GM21447 (cell line): Measurements from ENCODE around the gene CD70.
A peak's percentile ranks its signal among the peaks of the same experiment; 100 is the strongest.
"Not testable (repeated sequence)": the region's sequence is repeated elsewhere in the genome, so short reads cannot be mapped to it uniquely, and the experiment has no call there.

ENCODE experiments used
- ATAC-seq: cut with Tn5 transposase; IDR thresholded peaks from one replicate; pipeline ENCODE4 v1.9.1; 2021; ENCODE audit not compliant: unreplicated experiment

The CD70 gene

DNA sequence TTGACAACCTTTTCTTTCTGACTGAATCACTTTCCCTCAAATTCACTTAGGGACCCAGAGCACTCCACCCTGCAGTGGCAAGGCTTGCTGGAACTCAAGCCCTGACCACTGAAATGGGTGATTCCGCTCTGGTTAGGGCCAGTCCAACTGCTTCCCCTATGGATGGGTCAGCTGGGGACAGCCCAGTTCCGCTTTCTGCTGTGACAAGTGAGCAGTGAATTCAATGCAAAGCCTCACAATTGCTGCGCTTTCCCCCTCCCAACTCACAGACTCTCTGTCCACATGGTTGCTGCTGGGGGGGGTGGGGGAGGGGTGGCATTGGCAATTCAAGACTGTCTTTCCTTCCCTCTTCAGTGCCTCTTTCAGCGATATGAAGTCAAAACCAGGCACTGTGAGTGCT is 18.7 kb downstream of the CD70 start:
- no peak for ATAC-seq

DNA sequence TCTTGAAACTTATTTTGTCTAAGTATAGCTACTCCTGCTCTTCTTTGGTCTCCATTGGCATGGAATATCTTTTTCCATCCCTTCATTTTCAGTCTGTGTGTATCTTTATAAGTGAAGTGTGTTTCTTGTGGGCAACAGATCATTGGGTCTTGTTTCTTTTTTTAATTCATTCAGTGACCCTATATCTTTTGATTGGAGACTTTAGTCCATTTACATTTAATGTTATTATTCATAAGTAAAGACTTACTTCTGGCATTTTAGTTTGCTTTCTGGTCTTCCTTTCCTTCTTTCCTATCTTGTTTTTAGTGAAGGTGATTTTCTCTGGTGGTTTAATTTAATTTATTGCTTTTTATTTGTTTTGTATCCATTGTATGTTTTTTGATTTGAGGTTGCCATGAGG is 19.8 kb downstream of the CD70 start:
- no peak for ATAC-seq

DNA sequence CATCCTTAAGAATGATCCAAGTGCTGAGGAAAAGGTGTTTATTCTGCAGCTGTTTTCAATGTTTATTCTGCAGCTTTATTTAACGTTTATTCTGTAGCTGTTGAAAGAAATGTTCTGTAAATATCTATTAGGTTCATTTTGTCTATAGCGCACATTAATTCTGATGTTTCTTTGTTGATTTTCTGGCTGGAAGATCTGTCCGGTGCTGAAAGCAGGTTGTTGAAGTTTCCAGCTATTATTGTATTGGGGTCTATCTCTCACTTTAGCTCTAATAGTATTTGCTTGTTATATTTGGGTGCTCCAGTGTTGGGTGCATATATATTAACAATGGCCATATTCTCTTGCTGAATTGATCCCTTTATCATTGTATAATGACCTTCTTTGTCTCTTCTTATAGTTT is 20.2 kb downstream of the CD70 start:
- ATAC-seq, result no peak

DNA sequence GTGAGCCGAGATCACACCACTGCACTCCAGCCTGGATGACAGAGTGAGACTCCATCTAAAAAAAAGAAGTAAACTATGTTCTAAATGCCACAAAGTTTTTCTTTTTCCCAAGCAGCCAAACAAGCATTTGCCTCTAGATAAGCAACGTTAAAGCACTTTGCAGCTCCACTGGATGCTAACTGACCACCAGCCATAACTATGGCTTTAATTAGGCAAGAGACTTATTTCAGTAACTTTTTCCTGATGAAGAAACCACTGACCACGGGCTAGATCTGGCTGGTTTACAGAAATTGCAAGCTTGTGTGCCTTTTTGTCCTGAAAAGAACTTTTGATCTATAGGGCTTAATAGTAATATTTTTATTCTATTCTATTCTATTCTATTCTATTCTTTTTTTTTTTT is 22.1 kb downstream of the CD70 start:
- ATAC-seq, result no peak

DNA sequence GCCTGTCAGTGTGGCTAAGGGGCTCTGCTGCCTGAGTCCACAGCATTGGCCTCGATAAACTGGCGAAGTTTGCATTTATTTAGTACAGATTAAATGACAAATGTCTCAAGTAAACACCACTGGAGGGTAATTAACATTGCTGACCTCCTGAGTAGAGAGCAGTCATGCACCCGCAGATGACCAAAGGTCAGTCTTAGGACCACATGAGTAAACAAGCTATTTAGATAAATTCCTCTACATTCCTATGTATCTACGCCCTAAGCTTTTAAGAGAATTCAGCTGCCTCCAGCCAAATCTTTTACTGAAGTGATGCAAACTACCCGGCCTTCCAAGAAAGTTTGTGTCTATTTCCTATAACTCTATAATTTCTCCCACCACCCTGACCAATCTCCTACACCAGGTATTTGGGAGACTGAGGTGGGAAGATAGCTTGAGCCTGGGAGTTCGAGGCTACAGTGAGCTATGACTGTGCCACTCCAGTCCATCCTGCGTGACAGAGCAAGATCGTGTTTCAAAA is 22.9 kb downstream of the CD70 start:
- ATAC-seq, result no peak

DNA sequence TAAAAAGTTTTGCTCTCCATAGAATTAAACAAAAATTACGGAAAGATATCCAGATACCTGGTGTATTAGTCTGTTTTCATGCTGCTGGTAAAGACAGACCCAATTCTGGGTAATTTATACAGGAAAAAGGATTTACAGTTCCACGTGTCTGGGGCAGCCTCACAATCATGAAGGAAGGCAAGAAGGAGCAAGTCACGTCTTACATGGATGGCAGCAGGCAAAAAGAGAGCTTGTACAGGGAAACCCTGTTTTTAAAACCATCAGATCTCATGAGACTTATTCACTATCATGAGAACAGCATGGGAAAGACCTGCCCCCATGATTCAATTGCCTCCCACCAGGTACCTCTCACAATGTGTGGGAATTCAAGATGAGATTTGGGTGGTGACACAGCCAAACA is 24.2 kb downstream of the CD70 start:
- not testable (repeated sequence) for ATAC-seq

DNA sequence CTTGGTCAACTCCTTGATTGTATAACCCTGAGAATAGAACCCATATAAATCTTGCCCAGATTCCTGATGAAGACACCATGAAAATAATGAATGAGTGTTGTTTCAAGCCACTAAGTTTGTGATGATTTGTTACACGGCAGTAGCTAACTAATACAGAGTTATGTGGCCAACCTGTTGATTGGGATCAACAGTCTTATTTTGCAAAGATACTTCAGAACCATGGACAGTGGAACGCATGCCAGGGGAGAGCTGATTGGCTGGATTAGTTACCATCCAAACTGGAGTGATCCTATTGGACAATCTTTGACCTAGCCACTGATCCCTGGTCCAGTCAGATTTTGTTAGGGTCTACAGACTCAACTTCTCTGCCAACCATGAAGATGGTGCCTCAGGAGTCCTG is 26.6 kb downstream of the CD70 start:
- no peak for ATAC-seq

DNA sequence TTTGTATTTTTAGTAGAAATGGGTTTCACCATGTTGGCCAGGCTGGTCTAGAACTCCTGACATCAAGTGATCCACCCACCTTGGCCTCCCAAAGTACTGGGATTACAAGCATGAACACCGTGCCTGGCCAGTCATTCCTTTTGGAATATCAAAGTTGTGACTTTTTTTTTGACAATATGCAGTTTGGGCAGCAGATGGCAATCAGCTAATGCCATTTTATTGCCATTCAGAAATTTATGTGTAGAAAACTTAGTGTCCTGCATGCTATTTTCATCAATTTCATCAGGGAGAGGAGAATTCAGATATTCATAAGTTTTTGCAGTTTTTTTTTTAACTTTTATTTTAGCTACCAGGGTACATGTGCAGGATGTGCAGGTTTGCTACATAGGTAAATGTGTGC is 28.5 kb downstream of the CD70 start:
- ATAC-seq, result not testable (repeated sequence)

DNA sequence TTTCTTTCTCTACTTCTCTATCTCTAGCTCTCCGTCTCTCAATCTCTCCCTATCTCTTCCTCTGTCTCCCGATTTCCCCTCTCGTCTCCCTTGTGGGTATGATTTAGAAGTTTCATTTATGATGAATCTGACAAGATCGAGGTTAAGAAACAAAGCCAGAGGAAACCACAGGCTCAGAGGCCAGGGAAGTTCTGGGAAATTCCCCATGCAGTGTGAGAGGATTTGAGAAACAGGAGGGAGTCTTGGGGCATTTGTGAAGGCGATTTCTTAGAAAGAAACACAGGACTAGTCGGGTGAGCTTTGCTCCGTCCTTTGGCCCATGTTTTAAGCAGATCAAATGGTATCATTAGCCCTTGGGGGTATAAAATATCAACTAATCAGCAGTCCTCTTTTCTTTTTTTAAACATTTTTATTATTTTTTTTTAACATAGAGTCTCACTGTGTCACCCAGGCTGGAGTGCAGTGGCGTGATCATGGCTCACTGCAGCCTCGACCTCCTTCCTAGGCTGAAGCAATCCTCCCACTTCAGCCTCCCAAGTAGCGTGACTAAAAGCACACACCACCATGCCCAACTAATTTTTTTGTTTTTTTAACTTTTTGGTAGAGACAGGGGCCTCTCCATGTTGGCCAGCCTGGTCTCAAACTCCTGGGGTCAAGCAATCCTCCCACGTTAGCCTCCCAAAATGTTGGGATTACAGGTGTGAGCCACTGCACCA is 34.3 kb downstream of the CD70 start:
- no peak for ATAC-seq

DNA sequence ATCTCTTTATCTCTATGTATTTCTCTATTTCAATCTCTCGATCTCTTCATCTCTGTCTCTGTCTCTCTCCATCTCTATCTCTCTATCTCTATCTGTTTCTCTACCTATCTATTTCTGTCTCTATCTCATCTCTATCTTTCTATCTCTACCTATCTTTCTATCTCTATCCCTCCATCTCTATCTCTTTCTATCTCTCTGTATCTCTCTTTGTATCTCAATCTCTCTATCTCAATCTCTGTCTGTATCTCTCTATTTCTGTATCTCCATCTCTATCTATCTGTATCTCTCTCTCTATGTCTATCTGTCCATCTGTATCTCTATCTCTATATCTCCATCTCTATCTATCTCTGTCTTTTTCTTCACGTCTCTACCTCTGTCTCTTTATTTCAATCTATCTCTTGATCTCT is 34.9 kb downstream of the CD70 start:
- no peak for ATAC-seq

DNA sequence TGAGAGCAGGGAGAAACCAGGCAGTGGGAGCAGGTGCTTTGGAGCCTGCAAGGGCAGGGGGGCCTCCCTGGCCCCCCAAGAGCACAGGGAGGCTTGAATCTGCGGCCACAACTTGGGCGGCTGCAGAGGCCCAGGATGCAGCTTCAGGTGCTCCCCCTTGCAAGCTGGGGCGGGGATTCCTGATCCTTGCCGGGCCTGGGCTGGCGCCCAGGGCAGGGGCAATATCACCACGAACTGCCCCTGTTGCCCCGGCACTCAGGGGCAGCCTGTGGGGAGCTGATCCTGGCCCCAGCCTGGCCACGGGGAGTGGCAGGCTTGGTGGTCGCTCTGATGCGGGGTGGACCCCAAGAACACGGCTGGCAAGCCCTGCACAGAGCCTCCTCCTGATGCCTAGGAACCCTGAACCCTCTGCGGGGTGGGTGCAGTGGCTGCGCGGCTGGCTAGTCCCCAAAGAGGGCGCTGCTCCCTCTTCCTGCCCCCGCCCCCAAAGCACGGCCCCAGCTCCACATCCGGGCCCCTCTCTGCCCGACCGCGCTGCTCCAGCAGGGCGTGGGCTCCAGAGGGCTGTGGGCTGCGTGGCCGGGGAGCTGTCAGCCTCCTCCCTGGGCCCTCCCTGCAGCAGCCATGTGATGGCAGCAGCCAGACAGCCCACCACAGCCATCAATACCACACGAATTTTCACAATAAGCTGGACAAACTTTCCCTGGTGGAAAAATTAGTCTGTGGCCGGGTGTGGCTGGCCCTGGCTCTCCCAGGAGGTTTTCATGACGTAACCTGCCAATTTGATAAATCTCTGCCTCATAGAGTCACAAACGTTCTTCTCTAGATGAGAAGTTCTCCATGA is 39.1 kb downstream of the CD70 start:
- peak; percentile 55 for ATAC-seq

DNA sequence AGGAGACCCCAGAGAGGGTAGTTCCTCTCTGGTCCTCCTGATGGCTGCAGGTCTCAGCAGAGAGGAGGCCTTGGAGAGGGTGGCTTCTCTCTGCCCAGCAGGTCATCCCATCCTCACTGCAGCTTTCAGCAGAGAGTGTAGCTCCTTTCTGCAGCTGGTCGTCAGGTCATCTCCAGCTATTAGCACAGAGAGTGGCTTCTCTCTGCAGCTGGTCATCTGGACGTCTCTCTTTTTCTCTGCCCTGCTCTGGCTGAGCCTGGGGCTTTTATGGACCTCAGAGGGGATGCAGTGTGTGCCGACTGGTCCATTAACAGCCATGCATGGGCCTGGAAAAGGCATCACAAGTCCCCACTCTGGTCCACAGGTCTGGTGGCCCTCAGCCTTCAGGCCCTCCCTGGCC is 39.9 kb downstream of the CD70 start:
- no peak for ATAC-seq

DNA sequence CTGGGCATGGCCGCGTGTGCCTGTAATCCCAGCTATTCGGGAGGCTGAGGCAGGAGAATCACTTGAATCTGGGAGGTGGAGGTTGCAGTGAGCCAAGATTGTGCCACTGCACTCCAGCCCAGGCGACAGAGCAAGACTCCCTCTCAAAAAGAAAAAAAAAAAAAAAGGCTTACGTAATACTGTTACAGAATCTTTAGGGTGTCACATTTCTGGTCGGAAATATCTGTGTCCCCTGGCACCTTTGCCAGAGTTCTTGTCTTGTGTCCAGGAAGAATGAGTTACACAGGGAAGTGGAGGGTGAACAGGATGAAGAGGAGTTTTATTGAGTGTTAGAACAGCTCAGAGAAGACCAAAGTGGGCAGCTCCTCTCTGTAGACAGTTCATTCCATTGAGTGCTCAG is 40.3 kb downstream of the CD70 start:
- not testable (repeated sequence) for ATAC-seq

DNA sequence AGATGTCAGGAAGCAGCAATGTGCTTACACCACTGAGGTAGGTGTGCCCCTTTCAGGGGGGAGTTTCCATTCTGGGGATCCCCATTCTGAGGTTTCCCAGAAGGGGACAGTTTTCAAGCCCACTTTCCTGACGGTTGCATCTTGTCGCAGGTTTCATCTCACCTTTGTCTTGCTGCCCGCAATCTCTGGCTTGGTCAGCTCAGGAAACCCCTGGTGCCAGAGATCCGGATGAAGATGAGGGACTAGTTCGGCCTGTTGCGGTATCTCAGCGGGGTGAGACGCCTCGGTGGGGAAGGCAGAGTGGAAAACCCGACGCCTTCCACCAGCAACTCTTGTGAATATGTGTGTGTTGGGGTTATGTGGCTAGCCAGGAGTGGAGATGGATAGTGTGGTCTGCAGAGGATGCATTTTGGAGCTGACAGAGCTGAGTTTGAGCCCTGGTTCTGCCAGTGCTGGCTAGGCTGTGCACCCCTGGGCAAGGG is 47.0 kb downstream of the CD70 start:
- ATAC-seq, result no peak

DNA sequence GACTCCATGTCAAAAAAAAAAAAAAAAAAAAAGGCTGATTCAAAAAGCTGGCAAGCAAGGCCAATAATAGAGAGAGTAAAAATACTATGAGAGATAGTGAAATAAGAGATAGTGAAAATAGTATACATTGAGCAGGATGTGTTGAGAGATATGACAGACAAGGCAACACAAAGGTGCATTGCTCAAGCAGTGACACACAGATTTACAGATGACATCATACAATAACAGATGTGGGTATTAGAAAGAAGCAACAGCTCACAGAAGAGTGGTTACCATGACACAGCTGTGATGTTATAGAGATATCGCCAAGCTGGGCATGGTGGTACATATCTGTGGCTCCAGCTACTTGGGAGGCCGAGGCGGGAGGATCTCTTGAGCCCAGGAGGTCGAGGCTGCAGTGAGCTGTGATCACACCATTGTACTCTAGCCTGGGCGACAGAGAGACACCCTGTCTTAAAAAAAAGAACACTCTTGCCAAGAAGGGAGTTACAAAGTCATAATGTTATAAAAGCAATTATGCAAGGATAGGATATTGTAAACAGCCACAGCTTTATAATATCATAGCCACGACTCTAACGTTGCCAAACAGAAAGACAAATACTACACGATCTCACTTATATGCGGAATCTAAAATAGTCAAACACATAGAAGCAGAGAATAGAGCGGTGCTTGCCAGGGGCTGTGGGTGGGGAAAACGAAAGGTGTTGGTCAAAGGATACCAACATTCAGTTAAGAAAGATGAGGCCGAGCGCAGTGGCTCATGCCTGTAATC is 49.8 kb downstream of the CD70 start:
- ATAC-seq, result no peak

DNA sequence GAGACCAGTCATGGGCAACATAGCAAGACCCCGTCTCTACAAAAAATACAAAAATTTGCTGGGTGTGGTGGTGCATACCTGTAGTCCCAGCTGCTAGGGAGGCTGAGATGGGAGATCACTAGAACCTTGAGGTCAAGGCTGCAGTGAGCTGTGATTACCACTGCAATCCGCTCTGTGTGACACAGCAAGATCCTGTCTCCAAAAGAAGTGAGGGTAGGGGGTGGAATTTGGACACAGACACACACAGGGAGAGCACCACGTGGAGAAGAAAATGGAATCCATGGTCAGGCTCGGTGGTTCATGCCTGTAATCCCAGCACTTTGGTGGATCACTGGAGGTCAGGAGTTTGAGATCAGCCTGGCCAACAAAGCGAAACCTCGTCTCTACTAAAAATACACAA is 51.4 kb downstream of the CD70 start:
- no peak for ATAC-seq
